Ascending aorta (tissue), 2 donors: ENCODE results near the gene MXI1. TPM values are rescaled to one million over a fixed set of nuclear protein-coding genes. Genes with fewer than 3 reads are reported as not detected.

ENCODE experiments used
- DNase-seq, 2 donors: peaks; one replicate each; pipeline ENCODE4 v3.0.0-alpha.2; 2019; ENCODE audit warnings: low spot score in 2 of 2
- H3K27ac ChIP-seq, 2 donors: fragments of 200-600 bp; sonication (generic); one replicate each; pipeline ENCODE4 v1.5.1; 2016 to 2017; ENCODE audit warnings: mild to moderate bottlenecking in 1 of 2
- H3K27me3 ChIP-seq: fragments of 200-600 bp; sonication (generic); one replicate; pipeline ENCODE4 v1.5.1; 2017
- H3K36me3 ChIP-seq, 2 donors: fragments of 200-600 bp; sonication (generic); one replicate each; pipeline ENCODE4 v1.5.1; 2016
- H3K4me1 ChIP-seq, 2 donors: fragments of 200-600 bp; sonication (generic); one replicate each; pipeline ENCODE4 v1.5.1; 2016 to 2017; ENCODE audit warnings: mild to moderate bottlenecking in 1 of 2
- H3K4me3 ChIP-seq, 2 donors: fragments of 200-600 bp; sonication (generic); one replicate each; pipeline ENCODE4 v1.5.1; 2016 to 2017; ENCODE audit warnings: mild to moderate bottlenecking in 1 of 2
- H3K9me3 ChIP-seq, 2 donors: fragments of 200-600 bp; sonication (generic); one replicate each; pipeline ENCODE4 v1.5.1; 2016
- CTCF ChIP-seq, 3 experiments: fragments of 200-600 bp in 2 of 3; fragments of 450-650 bp in 1 of 3; sonication (generic) in 2 of 3; IDR thresholded peaks; one replicate each; pipeline ENCODE4 v1.5.1; 2016 to 2019; ENCODE audit warnings: antibody characterized with exemption in 3 of 3, mild to moderate bottlenecking in 1 of 3, moderate library complexity in 1 of 3
- intact Hi-C: fragments of 100-400 bp; cut with DNase I; formaldehyde crosslinking; loops from one replicate; pipeline ENCODE4 v1.15.1; 2023
- total RNA-seq: library from RNA; depleted of rRNA; stranded (reverse); fragments of >200 nt; gene quantifications from one replicate; pipeline ENCODE4 v1.1.0, GENCODE V29; 2016

Gene MXI1
- total RNA-seq, 1 donor from 2014 or later, result 95.0 TPM

- peaks cover 52 to 63% of the 10 kb centered on the region in 2 donors for H3K36me3 ChIP-seq
- TF ChIP-seq CTCF (IDR thresholded peaks at IDR 0.05), result no peak
- intact Hi-C loops, result no loop called here
- H3K27ac ChIP-seq, result no peak overlapping the region
- H3K9me3 ChIP-seq, result no peaks in the 10 kb centered on the region
- H3K4me3 ChIP-seq, result no peak overlapping the region
- peaks cover 0 to 8% of the 10 kb centered on the region in 2 donors for H3K4me1 ChIP-seq
- H3K27me3 ChIP-seq, result no peaks in the 10 kb centered on the region
- no peak for DNase-seq
Measured at GRCh38 chr10:110286841-110287240, 79.4 kb downstream of the MXI1 start.

- H3K27me3 ChIP-seq, result no peaks in the 10 kb centered on the region
- DNase-seq, result no peak
- peaks cover 0 to 32% of the 10 kb centered on the region in 2 donors for H3K4me1 ChIP-seq
- peaks cover 55 to 87% of the 10 kb centered on the region in 2 donors for H3K36me3 ChIP-seq
- no peaks in the 10 kb centered on the region for H3K9me3 ChIP-seq
- intact Hi-C loops, result no loop called here
- no peak overlapping the region for H3K4me3 ChIP-seq
- peak overlapping the region; percentile 61 to 73 for H3K27ac ChIP-seq
- TF ChIP-seq CTCF (IDR thresholded peaks at IDR 0.05), result no peak
Measured at GRCh38 chr10:110296966-110297365, 89.6 kb downstream of the MXI1 start.

GRCh38 chr10:110300486-110300986 is 93.1 kb downstream of the MXI1 start:
- DNase-seq, result no peak

GRCh38 chr10:110303681-110304080 is 96.3 kb downstream of the MXI1 start:
- intact Hi-C loops, result loop anchor here (2.0 to 10.0 kb wide), 4 partner anchors 77 to 419 kb away; partner anchors contain the start of gene DUSP5
- DNase-seq, result no peak
- Histone ChIP-seq H3K9me3 (no peaks in the 10 kb centered on the region), H3K27ac (peak overlapping the region in 1 of 2 donors; percentile 96), H3K4me1 (peaks cover 5 to 36% of the 10 kb centered on the region in 2 donors), H3K27me3 (no peaks in the 10 kb centered on the region), H3K36me3 (peaks cover 22 to 44% of the 10 kb centered on the region in 2 donors), H3K4me3 (peak overlapping the region; percentile 75 to 99)
- TF ChIP-seq CTCF (IDR thresholded peaks at IDR 0.05), result no peak

More at GRCh38 chr10:110300486-110300986, 93.1 kb downstream of the MXI1 start:
- no peak overlapping the region for H3K4me3 ChIP-seq
- peak overlapping the region in 1 of 2 donors; percentile 17 for H3K27ac ChIP-seq
- no peak for TF ChIP-seq CTCF (IDR thresholded peaks at IDR 0.05)
- no peaks in the 10 kb centered on the region for H3K9me3 ChIP-seq
- H3K36me3 ChIP-seq, result peaks cover 43 to 74% of the 10 kb centered on the region in 2 donors
- intact Hi-C loops, result loop anchor here (10.0 kb wide), 1 partner anchor 416 kb away; no protein-coding TSS in a partner anchor
- H3K4me1 ChIP-seq, result peaks cover 5 to 40% of the 10 kb centered on the region in 2 donors
- H3K27me3 ChIP-seq, result no peaks in the 10 kb centered on the region

- Histone ChIP-seq H3K36me3 (peaks cover 20 to 37% of the 10 kb centered on the region in 2 donors), H3K27ac (peak overlapping the region; percentile 95 to 96), H3K27me3 (no peaks in the 10 kb centered on the region), H3K4me1 (peaks cover 5 to 36% of the 10 kb centered on the region in 2 donors), H3K4me3 (peak overlapping the region; percentile 75 to 99), H3K9me3 (no peaks in the 10 kb centered on the region)
- TF ChIP-seq CTCF (IDR thresholded peaks at IDR 0.05), result no peak
- DNase-seq, result peak in 1 of 2 donors; percentile 67
- intact Hi-C loops, result loop anchor here (2.0 to 10.0 kb wide), 4 partner anchors 78 to 420 kb away; partner anchors contain the start of gene DUSP5
Measured at GRCh38 chr10:110304394-110304779, 97.0 kb downstream of the MXI1 start.
